ENCODE results near the gene IRX2.

The IRX2 gene

DNA sequence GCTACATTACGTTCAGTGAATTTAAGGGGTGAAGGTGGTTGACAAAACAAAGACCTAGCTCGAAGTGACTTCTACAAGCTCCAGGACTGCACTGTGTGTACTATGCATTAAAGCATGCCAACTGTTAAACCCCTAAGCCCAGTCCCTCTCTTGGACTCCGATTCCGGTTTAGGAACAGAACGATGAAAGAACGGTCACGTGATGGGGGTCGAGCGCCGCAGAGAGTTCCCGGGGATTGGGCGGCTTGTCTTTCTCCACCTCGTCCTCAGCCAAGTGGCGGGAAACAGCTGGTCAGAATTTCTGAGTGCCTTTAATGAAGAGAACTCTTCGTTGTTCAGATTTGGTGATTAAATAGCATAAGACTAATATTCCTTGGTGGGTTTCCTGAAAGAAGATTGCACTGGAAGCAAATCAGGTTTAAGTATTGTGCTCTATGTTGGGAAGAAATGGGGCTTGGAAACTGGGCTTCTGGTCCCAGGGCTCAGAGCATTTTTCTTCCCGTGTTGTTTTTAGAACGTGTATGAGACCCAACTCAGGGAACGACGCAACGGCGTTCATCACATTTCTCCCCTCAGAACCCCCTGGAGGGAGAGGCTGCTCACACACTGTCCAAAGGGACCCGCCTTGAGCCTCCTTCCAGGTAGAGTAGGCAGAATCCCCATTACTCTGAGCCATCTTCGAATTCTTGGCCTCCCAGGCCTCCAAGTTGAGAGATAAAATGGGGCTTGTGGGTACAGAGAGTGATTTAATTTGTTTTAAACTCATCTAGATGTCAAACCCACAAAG, 25.3 kb downstream of the IRX2 start:
- in situ Hi-C loops (cut with HindIII; ENCODE audit: low pct_ligation_motif_present, low pct_unique_long_range_greater_than_20kb, low sequenced_read_pairs): no loop called here
- no peak for DNase-seq

DNA sequence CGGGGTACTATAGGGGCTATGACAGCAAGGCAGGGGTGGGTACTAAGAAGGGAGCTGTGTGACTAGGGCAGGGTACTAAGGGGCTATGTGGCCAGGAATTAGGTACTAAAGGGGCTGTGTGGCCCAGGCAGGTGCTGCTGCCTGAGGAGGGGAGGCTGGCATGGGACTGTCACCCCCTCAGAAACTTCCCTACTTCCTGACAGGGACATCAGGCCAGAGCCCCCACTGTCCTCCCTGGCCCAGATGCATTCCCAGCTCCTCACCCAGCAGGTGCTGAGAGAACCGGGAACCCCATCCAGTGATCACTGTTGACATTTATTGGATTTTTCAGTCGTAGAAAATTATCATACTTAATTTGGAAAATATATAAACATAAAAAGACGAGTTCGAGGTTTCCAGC, 26.6 kb downstream of the IRX2 start:
- in situ Hi-C loops (cut with HindIII; ENCODE audit: low pct_ligation_motif_present, low pct_unique_long_range_greater_than_20kb, low sequenced_read_pairs): no loop called here
- DNase-seq: no peak

DNA sequence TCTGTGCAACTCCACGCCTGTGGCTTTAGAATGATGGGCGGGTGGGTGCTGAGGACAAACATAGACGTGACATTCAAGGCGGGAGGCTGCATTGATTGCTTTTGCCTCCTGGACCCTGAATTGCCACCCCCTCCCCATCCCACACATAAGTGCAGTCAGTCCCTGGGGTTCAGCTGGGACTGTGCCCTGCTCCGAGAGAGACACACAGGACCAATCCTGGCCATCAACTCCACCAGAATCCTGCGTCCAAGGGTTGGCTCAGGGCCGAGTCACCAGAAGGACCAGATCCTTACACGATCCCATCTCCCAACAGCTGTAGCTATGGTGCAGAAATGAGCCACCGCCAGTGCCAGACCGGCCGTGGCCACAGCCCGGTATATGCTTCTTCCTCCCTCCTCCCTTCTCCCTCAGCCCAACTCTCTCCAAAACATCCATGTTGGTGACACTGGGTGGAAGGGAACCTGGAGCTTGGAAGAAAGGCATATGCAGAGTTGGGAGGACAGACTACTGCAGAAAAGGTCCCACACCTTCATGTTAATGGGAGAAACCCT, 27.4 kb downstream of the IRX2 start:
- in situ Hi-C loops (cut with HindIII; ENCODE audit: low pct_ligation_motif_present, low pct_unique_long_range_greater_than_20kb, low sequenced_read_pairs): no loop called here
- no peak for DNase-seq

DNA sequence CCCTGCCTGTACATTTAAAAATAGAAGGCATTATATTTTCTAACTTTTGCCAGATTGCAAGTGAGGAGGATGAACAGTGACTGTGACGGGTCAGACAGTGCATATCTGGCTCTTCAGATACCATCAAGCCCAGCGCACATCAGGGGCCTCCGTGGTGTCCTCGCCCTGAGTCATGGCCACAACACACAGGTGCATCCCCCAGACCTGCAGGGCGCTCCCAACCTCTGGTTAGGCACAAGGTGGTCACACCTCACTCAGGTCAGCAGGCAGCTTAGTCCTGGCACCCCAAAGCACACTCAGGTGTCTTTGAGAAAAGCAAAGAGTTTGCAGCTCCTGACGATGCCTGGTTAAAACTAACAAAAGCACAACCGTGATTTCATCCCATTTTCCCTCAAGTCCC, 28.6 kb downstream of the IRX2 start:
- in situ Hi-C loops (cut with HindIII; ENCODE audit: low pct_ligation_motif_present, low pct_unique_long_range_greater_than_20kb, low sequenced_read_pairs): no loop called here
- DNase-seq: no peak

DNA sequence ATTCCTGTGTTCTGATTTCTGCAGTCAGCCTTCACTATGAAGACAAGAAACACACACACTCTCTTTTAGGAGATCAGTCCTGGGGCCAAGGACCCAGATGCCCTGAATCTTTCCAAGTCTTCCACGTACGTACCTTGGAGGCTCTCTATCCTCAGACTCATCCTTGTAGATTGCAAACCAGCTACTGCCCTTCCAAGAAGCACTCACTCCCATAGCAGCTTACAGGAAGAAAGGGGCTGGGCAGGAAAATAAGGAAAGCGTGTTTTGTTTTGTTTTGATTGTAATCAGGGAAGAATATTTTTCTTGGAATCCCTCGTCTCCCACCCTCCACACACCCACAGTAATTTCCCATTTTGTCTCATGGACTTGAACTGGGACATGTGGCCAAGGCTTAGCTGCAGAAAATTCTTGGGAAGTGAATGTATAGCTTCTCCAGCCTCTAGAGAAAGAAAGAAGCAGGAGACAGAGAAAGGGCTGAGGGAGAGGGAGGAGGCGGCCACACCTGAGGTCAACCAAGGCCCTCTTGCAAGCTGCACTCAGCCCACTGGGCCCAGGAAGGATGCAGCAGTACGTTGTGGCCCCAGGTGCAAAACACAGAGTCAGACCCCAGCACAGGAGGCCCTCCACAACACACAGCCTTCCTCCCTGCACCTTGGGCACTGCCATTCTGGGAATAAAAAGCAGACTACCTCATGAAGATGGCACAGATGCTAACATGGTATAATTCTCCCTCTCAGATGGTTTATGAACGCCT, 29.9 kb downstream of the IRX2 start:
- in situ Hi-C loops (cut with HindIII; ENCODE audit: low pct_ligation_motif_present, low pct_unique_long_range_greater_than_20kb, low sequenced_read_pairs): no loop called here
- DNase-seq: no peak

DNA sequence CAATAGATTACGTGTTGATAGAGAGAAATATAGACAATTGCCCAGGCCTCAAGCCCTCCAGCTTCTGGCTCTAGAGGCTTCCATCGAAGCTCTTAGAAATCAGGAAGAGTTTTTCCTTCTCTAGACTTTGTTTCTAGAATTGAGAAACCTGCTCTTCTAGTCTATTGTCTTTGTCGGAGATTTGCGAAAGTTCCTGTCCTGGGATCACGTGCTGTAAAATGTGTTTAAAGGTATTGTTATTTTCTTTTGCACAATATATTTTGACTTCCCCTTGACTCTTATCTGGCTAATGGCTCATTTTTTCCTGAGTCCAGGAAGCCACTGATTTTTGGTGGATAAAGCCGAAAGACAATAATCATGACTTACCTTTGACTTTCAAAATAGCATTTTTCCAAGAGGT, 32.1 kb downstream of the IRX2 start:
- in situ Hi-C loops (cut with HindIII; ENCODE audit: low pct_ligation_motif_present, low pct_unique_long_range_greater_than_20kb, low sequenced_read_pairs): no loop called here
- no peak for DNase-seq

DNA sequence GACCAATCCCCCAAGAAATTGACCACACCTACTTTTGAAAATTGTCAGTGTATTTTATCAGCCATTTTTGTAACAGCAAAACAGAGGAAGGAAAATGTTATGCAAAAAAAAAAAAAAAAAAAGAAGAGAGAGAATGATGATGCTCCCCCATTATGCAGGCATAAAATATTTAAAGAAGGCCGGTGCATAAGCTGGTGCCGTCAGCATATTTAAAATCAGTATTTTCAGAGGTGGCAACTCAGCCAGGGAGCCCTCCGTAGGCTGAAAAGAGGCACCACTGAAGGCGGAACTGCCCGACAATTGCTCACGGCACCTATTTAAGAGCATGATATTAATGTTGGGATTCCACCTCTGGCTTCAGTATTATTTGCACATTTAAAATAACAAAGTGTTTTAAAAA, 33.4 kb downstream of the IRX2 start:
- in situ Hi-C loops (cut with HindIII; ENCODE audit: low pct_ligation_motif_present, low pct_unique_long_range_greater_than_20kb, low sequenced_read_pairs): no loop called here
- DNase-seq: no peak

DNA sequence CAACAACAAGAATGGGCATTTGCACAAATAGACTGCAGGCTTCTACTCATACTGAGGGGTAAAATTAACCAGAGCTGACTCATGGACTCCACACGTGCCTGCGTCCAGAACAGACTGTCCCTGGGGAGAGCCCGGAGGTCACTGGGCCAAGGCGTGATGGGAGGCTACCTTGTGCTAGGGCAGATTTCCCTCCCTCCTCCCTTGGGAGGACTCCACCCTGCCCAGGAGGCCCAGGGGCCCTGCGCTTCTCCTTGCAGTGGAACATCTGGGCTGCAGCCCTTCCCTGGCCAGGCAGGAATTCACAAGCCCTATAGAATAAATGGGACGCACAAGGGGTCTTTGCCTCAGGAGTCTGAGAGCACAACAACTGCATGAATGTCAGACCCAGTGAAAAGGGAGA, 35.6 kb downstream of the IRX2 start:
- DNase-seq: no peak
- in situ Hi-C loops (cut with HindIII; ENCODE audit: low pct_ligation_motif_present, low pct_unique_long_range_greater_than_20kb, low sequenced_read_pairs): no loop called here

DNA sequence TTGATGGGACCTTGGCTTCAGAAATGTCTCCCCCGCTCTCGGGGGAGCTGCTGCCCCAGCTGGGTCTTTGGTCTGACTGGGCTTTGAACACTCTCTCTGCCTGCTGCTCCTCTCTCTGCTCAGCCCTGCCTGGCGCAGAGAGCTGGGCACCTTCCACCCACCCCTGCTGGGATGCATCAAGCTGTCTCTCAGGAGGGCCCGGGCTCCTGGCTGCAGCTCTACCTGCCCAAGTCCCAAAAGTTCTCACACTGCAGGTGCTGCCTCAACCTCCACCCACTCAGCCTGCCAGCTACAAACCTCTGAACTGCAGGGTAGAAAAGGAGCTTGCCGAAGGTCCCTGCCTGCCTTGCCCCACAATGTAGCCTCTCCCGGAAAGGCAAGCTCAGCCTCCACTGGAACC, 36.7 kb downstream of the IRX2 start:
- in situ Hi-C loops (cut with HindIII; ENCODE audit: low pct_ligation_motif_present, low pct_unique_long_range_greater_than_20kb, low sequenced_read_pairs): no loop called here
- DNase-seq: no peak

DNA sequence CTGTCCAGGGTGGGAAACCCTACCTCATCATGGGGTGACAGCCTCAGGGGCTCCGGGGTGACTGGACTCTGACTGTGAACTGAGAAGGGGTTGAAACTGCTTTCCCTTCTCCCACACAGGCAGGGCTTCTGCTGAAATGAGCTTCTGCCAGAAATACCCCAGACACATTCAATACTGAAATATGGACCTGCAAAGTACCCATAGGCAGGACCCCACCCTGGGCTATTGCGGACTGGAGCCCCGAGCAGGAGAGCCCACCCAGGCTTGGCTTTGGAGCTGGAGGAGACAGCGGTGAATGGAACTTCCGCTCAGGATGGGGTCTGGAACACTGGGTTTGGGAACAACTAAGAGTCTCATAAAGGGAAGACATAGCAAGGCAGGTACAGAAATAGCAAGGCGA, 37.5 kb downstream of the IRX2 start:
- in situ Hi-C loops (cut with HindIII; ENCODE audit: low pct_ligation_motif_present, low pct_unique_long_range_greater_than_20kb, low sequenced_read_pairs): no loop called here
- DNase-seq: no peak

DNA sequence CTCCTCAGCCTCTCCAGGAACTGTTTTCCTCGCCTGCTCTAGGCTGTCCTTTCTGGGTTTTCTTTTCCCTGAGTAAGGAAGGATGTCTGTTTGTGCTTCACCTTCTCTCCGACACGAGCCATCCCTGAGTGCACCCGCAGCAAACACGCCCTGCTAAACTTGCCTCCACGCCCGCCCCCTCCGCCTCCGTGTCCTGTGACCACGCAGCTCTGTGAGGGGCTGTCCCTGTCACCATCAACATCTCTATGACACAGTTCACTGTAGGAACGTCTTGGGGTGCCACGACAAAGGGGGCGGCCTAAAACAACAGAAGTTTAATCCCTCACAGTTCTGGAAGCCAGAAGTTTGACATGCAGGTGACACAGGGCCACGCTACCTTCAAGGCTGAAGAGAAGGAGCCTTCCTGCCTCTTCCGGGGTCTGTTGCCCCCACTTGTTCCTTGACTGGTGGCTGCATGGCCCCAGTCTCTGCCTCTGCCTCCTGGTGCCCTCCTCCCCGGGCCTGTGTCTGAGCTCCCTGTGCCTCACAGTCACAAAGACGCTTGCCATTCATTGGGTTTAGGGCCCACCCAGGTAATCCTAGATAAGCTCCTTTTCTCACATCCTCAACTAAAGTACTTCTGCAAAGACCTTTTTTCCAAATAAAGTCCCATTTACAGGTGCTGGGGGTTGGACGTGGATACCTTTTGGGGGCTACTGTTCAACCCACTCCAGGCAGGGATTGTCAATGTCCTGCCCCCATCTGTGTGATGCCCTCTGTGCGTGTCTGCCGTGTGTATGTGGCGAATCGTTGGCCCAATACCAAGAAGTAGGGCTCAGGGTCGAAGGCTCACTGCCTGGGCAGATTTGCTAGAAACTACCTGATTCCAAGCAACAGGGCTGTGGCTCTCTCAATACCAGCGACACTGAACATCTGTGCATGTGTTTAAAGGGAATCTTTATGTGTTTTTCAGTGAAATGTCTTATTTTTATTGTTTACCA, 39.7 kb downstream of the IRX2 start:
- in situ Hi-C loops (cut with HindIII; ENCODE audit: low pct_ligation_motif_present, low pct_unique_long_range_greater_than_20kb, low sequenced_read_pairs): no loop called here
- DNase-seq: no peak

DNA sequence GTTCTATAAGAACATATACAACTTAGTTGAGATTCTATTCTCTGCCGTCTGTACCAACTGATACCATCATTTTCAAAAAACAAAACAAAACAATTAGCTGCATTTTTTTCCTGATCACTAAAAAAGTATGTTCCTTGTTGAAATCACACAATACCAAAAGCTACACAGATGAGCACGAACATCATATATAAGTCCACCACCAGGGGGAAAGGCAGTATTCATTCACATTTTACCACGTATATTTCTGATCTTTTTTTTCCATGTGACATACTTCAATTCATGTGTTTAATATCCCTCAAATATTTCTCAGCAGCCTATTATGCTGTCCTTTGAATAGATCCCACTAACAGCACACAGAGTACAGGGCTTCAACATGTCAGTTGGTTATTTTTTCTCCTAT, 40.6 kb downstream of the IRX2 start:
- peak; percentile 10 for DNase-seq
- in situ Hi-C loops (cut with HindIII; ENCODE audit: low pct_ligation_motif_present, low pct_unique_long_range_greater_than_20kb, low sequenced_read_pairs): no loop called here

DNA sequence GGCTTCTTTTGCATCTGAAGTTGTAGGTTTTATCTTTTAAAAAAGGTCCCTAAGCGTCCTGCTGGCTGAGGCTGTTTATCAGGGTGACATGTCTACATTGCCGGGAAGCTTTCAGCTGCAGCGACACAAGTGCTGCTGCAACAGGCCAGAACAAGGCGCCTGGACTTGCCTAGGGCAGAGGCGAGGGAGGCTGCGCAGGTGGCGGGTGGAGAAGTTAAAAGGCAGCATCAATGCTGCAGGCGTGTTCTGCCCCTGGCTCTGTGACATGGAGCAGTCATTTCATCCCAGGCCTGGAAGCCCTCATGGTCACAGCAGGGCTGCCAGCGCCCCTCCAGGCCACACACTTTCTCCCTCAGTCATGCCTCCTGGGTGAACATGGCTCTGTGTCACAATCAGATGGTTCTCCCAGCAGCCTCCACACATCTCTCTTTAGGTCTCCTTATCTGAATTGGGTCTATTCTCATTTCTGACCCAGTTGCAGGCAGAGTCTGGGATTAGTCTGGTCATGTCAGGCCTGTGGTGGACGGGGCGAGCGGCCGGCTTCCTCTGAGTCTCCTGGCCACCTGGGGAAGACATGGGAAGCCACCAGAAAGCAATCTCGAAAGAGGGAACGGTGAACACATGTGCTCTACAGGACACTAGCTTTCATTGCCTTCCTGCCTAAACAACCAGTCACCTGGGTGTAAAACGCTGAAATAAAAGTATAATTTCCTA, 41.3 kb downstream of the IRX2 start:
- in situ Hi-C loops (cut with HindIII; ENCODE audit: low pct_ligation_motif_present, low pct_unique_long_range_greater_than_20kb, low sequenced_read_pairs): no loop called here

DNA sequence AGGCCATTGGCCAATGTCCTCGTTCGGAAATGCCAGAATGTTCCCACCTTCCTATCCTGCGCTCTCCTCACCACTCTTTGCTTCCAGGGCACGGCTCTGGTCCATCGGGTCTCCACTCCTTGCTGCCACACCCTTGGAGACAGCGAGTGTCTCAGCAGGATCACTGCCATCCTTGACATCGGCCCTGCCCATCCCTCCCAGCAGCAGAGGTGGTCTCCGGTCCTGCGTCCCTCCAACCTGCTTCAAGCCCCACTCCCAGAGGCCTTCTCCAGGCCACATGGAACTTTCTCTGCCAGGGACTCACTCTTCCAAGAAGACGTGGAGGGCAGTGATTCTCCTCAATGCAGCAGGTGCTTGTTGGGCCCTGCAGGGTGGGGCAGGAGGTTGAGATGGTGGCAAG, 42.7 kb downstream of the IRX2 start:
- in situ Hi-C loops (cut with HindIII; ENCODE audit: low pct_ligation_motif_present, low pct_unique_long_range_greater_than_20kb, low sequenced_read_pairs): no loop called here
- DNase-seq: no peak

More for the DNA sequence above, 41.3 kb downstream of the IRX2 start:
- DNase-seq: no peak

DNA sequence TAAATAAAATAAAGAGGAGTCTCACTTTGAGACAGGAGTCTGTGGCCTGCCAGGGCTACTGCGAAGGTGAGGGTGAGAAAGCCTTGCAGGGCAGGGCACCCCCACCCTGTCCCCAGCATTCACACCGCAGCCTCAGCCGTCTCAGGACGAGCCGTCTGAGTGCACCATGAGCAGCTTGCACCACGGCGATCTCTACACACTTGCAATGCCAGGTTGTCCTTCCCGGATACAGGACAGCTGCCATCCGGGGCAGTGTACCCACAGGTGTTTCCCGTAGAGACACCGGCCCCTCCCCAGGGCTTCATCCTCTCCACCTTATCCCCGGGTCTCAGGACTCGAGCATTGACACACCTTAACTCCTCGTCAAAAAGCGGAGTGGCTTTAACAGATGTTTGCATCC, 43.3 kb downstream of the IRX2 start:
- in situ Hi-C loops (cut with HindIII; ENCODE audit: low pct_ligation_motif_present, low pct_unique_long_range_greater_than_20kb, low sequenced_read_pairs): no loop called here
- DNase-seq: no peak

DNA sequence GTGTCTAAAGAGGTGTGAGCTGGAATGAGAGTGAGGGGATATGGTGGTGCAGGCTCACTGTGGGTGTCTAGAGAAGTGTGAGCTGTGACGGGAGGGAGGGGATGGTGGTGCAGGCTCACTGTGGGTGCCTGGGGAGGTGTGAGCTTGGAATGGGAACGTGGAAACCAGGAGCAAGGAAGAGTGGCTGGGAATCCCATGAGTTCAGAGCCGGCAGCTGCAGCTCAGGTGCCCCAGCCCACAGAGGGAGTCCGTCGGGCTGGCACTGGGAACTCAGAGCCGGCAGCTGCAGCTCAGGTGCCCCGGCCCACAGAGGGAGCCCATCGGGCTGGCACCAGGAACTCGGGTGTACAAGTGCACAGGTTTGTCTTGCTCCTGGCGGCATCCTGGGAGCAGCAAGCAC, 45.6 kb downstream of the IRX2 start:
- in situ Hi-C loops (cut with HindIII; ENCODE audit: low pct_ligation_motif_present, low pct_unique_long_range_greater_than_20kb, low sequenced_read_pairs): no loop called here

DNA sequence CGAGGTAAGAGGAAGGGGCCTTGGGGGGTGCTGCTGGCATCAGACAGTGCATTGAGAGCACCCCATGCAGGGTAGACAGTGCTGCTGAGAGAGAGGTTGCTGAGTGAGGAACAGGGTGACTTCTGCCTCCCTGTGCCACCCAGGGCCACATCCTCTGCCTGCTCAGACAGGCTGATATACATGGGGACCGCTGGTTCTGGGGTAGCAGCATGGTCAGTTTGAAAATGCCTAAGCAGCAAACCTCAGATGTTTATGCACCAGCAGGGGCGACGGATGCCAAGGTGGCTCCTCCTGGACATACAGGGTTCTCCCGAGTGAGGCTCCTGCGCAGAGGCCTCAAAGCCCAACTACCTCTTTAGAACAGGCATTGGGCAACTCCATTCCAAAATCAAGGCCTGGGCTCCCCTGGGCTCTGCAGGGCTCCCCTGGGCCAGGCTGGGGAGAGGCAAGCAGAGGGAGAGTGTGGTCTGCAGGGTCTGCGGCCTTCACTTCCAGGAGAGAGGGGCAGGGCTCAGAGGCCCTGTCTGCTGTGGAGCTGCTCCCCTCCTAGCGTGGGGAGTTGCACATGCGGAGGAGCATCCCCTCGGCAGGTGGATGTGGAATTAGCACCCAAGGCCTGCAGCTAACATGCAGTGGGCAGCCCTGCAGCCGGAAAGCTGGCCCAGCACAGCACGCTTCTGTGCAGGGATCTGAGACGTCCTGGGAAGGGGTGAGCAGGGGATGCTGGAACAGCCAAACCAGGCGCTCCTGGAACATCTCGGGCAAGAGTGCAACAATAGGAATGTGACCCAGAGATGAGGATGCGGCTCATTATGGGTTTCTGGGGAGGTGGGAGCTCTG, 46.5 kb downstream of the IRX2 start:
- in situ Hi-C loops (cut with HindIII; ENCODE audit: low pct_ligation_motif_present, low pct_unique_long_range_greater_than_20kb, low sequenced_read_pairs): no loop called here
- DNase-seq: no peak

More for the DNA sequence above, 45.6 kb downstream of the IRX2 start:
- no peak for DNase-seq

All from ACHN (cell line).